OCI-LY7 (cell line): ENCODE results near the gene SELENOP.

ENCODE experiments used
- EZH2phosphoT487 ChIP-seq: fragments of 200-600 bp; sonication (generic); IDR thresholded peaks from 2 replicates; pipeline ENCODE4 v1.6.1; 2018; ENCODE audit warnings: low read depth, borderline replicate concordance, mild to moderate bottlenecking, mixed run types, antibody characterized with exemption, low read length, moderate library complexity, mixed read lengths
- TF ChIP-seq, protein P1 (sequence below): fragments of 200-600 bp; sonication (generic); conservative IDR thresholded peaks from 2 replicates; pipeline ENCODE4 v1.5.1; 2014; ENCODE audit warnings: mild to moderate bottlenecking, antibody characterized with exemption, low read length, moderate library complexity, mixed read lengths

GRCh38 chr5:42798284-42799240, 13.1 kb downstream of the SELENOP start:
- TF ChIP-seq, protein P1, sequence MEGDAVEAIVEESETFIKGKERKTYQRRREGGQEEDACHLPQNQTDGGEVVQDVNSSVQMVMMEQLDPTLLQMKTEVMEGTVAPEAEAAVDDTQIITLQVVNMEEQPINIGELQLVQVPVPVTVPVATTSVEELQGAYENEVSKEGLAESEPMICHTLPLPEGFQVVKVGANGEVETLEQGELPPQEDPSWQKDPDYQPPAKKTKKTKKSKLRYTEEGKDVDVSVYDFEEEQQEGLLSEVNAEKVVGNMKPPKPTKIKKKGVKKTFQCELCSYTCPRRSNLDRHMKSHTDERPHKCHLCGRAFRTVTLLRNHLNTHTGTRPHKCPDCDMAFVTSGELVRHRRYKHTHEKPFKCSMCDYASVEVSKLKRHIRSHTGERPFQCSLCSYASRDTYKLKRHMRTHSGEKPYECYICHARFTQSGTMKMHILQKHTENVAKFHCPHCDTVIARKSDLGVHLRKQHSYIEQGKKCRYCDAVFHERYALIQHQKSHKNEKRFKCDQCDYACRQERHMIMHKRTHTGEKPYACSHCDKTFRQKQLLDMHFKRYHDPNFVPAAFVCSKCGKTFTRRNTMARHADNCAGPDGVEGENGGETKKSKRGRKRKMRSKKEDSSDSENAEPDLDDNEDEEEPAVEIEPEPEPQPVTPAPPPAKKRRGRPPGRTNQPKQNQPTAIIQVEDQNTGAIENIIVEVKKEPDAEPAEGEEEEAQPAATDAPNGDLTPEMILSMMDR = no peak
- no peak for TF ChIP-seq EZH2phosphoT487
